ENCODE data around the gene MAFF. TPM values are rescaled to one million over a fixed set of nuclear protein-coding genes. Genes with fewer than 3 reads are reported as not detected.

MAFF gene
- total and polyA plus RNA-seq, 8 donors: 7.0 to 17.1 (median 10.3) TPM

DNA sequence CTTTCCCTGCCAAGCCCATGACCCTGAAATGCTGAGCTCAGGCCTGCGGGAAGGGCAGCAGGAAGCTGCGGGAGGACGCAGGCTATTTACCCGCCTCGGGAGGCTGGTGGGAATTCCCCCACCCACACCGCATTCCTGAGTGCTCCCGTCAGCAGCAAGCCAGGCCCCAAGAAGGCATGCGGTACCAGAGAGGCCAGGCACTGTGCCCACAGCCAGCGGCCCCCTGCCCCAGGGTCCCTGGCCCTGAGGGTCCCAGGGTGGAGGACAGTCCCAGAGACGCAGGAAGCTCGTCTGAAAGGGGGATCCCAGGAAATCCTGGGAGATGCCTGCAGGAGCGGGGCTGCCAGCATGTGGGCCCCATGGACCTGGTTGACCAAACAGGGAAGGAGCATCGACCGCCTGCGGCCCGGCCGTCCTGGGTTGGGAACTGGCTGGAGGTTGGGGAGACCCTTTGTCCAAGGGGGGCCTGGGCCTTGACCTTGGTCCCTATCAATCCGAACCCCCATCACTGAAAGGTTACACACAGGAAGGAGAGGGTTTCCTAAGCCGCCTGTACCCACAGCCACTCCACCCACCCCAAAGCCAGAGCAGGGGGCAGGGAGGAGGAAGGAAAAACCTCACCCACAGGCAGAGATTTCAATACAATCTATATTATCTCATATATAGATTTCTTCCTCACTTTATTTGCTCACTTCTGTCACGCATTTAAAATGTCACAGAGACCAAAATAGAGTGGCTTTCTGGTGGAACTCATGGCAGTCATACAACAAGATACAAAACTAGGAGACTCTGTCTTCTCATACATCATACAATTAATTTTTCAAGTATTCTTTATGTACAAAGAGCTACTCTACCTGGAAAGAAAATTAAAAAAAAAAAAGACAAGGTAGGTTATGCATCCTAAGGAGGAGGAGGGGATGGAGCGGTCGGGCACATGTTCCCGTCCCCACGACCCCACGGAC is 17.1 kb downstream of the MAFF start:
- Histone ChIP-seq H3K9me3 (no peaks in the 10 kb centered on the region), H3K27ac (peak overlapping the region; percentile 79 to 88), H3K36me3 (peaks cover 0 to 62% of the 10 kb centered on the region in 2 donors), H3K27me3 (no peaks in the 10 kb centered on the region), H3K4me1 (peaks cover 28 to 55% of the 10 kb centered on the region in 2 donors), H3K4me3 (no peak overlapping the region)
- DNase-seq (peak in 3 of 4 donors; percentile 83 to 93 (median 87)), ATAC-seq (peak; percentile 86)
- TF ChIP-seq, protein P1, sequence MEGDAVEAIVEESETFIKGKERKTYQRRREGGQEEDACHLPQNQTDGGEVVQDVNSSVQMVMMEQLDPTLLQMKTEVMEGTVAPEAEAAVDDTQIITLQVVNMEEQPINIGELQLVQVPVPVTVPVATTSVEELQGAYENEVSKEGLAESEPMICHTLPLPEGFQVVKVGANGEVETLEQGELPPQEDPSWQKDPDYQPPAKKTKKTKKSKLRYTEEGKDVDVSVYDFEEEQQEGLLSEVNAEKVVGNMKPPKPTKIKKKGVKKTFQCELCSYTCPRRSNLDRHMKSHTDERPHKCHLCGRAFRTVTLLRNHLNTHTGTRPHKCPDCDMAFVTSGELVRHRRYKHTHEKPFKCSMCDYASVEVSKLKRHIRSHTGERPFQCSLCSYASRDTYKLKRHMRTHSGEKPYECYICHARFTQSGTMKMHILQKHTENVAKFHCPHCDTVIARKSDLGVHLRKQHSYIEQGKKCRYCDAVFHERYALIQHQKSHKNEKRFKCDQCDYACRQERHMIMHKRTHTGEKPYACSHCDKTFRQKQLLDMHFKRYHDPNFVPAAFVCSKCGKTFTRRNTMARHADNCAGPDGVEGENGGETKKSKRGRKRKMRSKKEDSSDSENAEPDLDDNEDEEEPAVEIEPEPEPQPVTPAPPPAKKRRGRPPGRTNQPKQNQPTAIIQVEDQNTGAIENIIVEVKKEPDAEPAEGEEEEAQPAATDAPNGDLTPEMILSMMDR (IDR thresholded peaks at IDR 0.05): no peak
- intact Hi-C loops (cut with DNase I): no loop called here

DNA sequence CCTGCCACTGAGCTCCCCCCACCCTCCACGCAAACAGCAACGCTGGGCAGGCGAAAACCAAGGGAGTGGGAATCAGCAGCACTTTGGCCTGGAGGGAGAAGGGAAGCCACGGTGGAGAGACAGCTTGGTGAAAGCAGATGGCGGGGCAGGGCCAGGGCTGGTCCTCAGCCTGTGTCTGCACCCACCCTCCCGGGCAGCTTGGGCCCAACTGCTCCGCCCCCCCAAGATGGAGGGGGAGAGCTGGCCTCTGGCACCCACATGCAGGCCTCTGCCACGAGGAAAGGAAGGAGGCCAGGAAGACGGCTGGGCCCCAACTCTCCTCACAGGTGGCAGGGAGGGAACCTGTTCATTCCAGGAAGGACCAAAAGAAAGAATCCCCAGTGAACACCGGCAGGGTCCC is 17.8 kb downstream of the MAFF start:
- DNase-seq: no peak
- peaks cover 0 to 64% of the 10 kb centered on the region in 2 donors for H3K36me3 ChIP-seq
- TF ChIP-seq, protein P1 (IDR thresholded peaks at IDR 0.05): no peak
- H3K27me3 ChIP-seq: no peaks in the 10 kb centered on the region
- H3K4me1 ChIP-seq: peaks cover 21 to 49% of the 10 kb centered on the region in 2 donors
- H3K27ac ChIP-seq: peak overlapping the region; percentile 79 to 88
- no peaks in the 10 kb centered on the region for H3K9me3 ChIP-seq
- intact Hi-C loops (cut with DNase I): no loop called here
- H3K4me3 ChIP-seq: no peak overlapping the region
- ATAC-seq: no peak

DNA sequence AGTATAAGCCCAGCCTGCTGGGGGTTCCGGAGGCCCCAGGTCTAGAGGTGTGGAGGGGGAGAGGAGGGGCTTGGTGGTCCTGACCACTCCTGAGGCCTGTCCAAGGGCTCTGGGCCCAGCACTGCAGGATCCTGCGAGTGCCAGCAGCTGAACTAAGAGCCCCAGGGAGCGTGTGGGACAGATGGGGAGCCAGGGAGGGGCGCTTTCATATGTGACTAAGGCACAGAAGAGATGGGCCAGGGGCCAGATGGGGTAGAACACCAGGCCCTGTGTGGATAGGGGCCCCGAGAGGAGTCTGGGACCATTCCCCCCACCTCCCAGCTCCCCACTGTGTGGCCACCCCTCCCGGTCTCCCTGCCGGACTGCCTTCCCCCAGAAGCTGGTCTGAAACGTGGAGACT is 18.4 kb downstream of the MAFF start:
- TF ChIP-seq, protein P1 (IDR thresholded peaks at IDR 0.05): no peak
- H3K9me3 ChIP-seq: no peaks in the 10 kb centered on the region
- DNase-seq: no peak
- peak overlapping the region; percentile 79 to 88 for H3K27ac ChIP-seq
- no peaks in the 10 kb centered on the region for H3K27me3 ChIP-seq
- peaks cover 0 to 65% of the 10 kb centered on the region in 2 donors for H3K36me3 ChIP-seq
- peaks cover 21 to 44% of the 10 kb centered on the region in 2 donors for H3K4me1 ChIP-seq
- intact Hi-C loops (cut with DNase I): no loop called here
- ATAC-seq: no peak
- no peak overlapping the region for H3K4me3 ChIP-seq

DNA sequence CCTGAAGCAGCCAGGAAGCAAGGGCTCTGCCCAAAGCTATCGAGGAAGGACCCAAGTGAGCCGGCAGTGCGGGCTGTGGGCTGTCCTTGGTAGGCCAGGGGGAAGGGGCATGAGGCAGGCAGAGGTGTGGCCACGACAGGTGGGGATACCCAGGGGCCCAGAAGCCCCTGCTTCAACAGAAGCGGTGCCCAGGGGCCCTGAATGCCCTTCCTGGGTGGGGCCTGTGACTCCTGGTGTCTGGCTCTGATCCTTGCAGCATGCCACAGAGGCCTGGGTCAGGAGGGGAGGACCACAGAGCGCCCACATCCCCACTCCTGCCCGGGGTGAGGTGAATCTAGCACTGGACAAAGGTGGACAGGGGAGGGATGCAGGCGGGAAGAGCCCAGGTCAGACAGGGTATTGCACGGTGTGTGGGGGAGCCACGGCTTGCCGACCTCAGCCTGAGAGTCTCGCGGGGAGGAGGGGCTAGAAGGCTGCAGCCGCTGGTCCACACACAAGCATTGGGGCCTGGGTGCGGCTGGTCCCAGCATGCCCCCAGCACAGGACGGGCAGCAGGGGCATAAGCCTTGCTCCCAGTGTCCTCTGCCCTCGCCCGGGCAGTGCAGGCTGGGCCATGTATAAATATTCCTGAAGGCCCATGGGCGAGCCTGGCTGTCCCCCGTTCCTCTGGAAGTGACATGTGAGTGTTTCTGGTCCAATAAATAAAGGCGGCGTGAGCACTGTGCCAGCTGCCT is 19.0 kb downstream of the MAFF start:
- Histone ChIP-seq H3K27ac (peak overlapping the region in 1 of 2 donors; percentile 79), H3K27me3 (no peaks in the 10 kb centered on the region), H3K4me1 (peaks cover 21 to 39% of the 10 kb centered on the region in 2 donors), H3K9me3 (no peaks in the 10 kb centered on the region), H3K4me3 (no peak overlapping the region), H3K36me3 (peaks cover 0 to 65% of the 10 kb centered on the region in 2 donors)
- TF ChIP-seq, protein P1 (IDR thresholded peaks at IDR 0.05): no peak
- no peak for DNase-seq
- ATAC-seq: no peak
- intact Hi-C loops (cut with DNase I): no loop called here

DNA sequence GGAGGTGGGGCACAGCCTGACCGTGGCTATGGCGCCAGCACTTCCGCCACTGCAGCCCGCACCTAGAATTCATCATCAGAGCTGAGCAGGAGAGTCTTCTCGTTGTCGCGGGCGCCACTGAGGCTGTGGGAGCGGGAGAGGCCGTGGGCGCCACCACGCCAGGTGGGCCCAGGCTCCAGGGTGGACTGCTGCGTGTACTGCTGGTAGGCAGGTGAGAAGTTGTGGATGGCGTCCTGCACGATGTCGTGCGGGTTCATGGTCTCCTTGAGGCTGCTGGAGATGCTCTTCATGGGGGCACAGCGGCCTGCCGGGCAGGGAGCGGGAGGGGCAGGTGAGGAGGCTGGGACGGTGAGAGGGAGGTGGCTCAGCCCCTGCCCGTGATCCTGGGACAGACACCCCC is 19.6 kb downstream of the MAFF start:
- Histone ChIP-seq H3K27ac (no peak overlapping the region), H3K4me1 (peaks cover 21 to 39% of the 10 kb centered on the region in 2 donors), H3K9me3 (no peaks in the 10 kb centered on the region), H3K4me3 (no peak overlapping the region), H3K36me3 (peaks cover 0 to 66% of the 10 kb centered on the region in 2 donors), H3K27me3 (no peaks in the 10 kb centered on the region)
- TF ChIP-seq, protein P1 (IDR thresholded peaks at IDR 0.05): no peak
- ATAC-seq (no peak), DNase-seq (no peak)
- intact Hi-C loops (cut with DNase I): no loop called here

Data from left lung (tissue), 10 donors.